Measurements from ENCODE around the gene MAIP1.

The MAIP1 gene

GRCh38 chr2:199943373-199943772, 12.0 kb upstream of the MAIP1 start:
- Histone ChIP-seq H3K4me2 (ENCODE audit: low read depth, low read length) (no peak overlapping the region), H4K20me1 (ENCODE audit: insufficient read depth, low read length) (no peaks in the 10 kb centered on the region), H3K9me3 (replicated peaks; ENCODE audit: insufficient read depth, low read length) (no peaks in the 10 kb centered on the region), H3K27ac (ENCODE audit: low read length) (no peak overlapping the region), H2AFZ (ENCODE audit: low read length) (no peak overlapping the region), H3K4me3 (ENCODE audit: low read length) (no peak overlapping the region), H3K79me2 (ENCODE audit: low read length) (0 out of 2 replicates have a peak, but pooled peaks cover 7% of the 10 kb centered on the region), H3K9ac (ENCODE audit: low read length) (no peak overlapping the region), H3K9me2 (replicated peaks; ENCODE audit: insufficient read depth, low read length) (no peaks in the 10 kb centered on the region), H3F3A (ENCODE audit: insufficient read depth, low read length) (no peaks in the 10 kb centered on the region), H3K4me1 (ENCODE audit: low read length) (no peaks in the 10 kb centered on the region), H3K27me3 (replicated peaks; ENCODE audit: insufficient read depth, low read length) (no peaks in the 10 kb centered on the region), H3K36me3 (replicated peaks; ENCODE audit: insufficient read depth, low read length) (0 out of 2 replicates have a peak, but pooled peaks cover 6% of the 10 kb centered on the region)
- TF ChIP-seq CTCF (IDR thresholded peaks at IDR 0.05; ENCODE audit: low read length), result no peak
- no peak for TF ChIP-seq EZH2phosphoT487 (IDR thresholded peaks at IDR 0.05; ENCODE audit: low read length)
- TF ChIP-seq EZH2 (optimal IDR thresholded peaks at IDR 0.05; ENCODE audit: low read depth, low read length), result no peak
- no peak for DNase-seq

- peaks cover 20% of the 10 kb centered on the region; the same call in 1 of the 2 replicates for H3K79me2 ChIP-seq (ENCODE audit: low read length)
- H4K20me1 ChIP-seq (ENCODE audit: insufficient read depth, low read length), result no peaks in the 10 kb centered on the region
- no peaks in the 10 kb centered on the region for H3K9me2 ChIP-seq (replicated peaks; ENCODE audit: insufficient read depth, low read length)
- H3K4me1 ChIP-seq (ENCODE audit: low read length), result no peaks in the 10 kb centered on the region
- 0 out of 2 replicates have a peak, but pooled peaks cover 4% of the 10 kb centered on the region for H3K36me3 ChIP-seq (replicated peaks; ENCODE audit: insufficient read depth, low read length)
- no peak for DNase-seq
- no peaks in the 10 kb centered on the region for H3K9me3 ChIP-seq (replicated peaks; ENCODE audit: insufficient read depth, low read length)
- H2AFZ ChIP-seq (ENCODE audit: low read length), result no peak overlapping the region
- no peaks in the 10 kb centered on the region for H3F3A ChIP-seq (ENCODE audit: insufficient read depth, low read length)
- no peak overlapping the region for H3K4me2 ChIP-seq (ENCODE audit: low read depth, low read length)
- no peak for TF ChIP-seq EZH2 (optimal IDR thresholded peaks at IDR 0.05; ENCODE audit: low read depth, low read length)
- no peak for TF ChIP-seq EZH2phosphoT487 (IDR thresholded peaks at IDR 0.05; ENCODE audit: low read length)
- no peak for TF ChIP-seq CTCF (IDR thresholded peaks at IDR 0.05; ENCODE audit: low read length)
- no peak overlapping the region for H3K9ac ChIP-seq (ENCODE audit: low read length)
- H3K27me3 ChIP-seq (replicated peaks; ENCODE audit: insufficient read depth, low read length), result no peaks in the 10 kb centered on the region
- H3K4me3 ChIP-seq (ENCODE audit: low read length), result no peak overlapping the region
- H3K27ac ChIP-seq (ENCODE audit: low read length), result no peak overlapping the region
Observed at GRCh38 chr2:199946196-199946595, 9.2 kb upstream of the MAIP1 start.

GRCh38 chr2:199946836-199947235, 8.5 kb upstream of the MAIP1 start:
- no peaks in the 10 kb centered on the region for H3K9me3 ChIP-seq (replicated peaks; ENCODE audit: insufficient read depth, low read length)
- H3K79me2 ChIP-seq (ENCODE audit: low read length), result peaks cover 20% of the 10 kb centered on the region; the same call in 1 of the 2 replicates
- no peak overlapping the region for H2AFZ ChIP-seq (ENCODE audit: low read length)
- H3K4me2 ChIP-seq (ENCODE audit: low read depth, low read length), result no peak overlapping the region
- H3K9ac ChIP-seq (ENCODE audit: low read length), result no peak overlapping the region
- H3K27ac ChIP-seq (ENCODE audit: low read length), result no peak overlapping the region
- H3F3A ChIP-seq (ENCODE audit: insufficient read depth, low read length), result no peaks in the 10 kb centered on the region
- no peak for TF ChIP-seq EZH2phosphoT487 (IDR thresholded peaks at IDR 0.05; ENCODE audit: low read length)
- TF ChIP-seq CTCF (IDR thresholded peaks at IDR 0.05; ENCODE audit: low read length), result no peak
- TF ChIP-seq EZH2 (optimal IDR thresholded peaks at IDR 0.05; ENCODE audit: low read depth, low read length), result no peak
- H3K4me1 ChIP-seq (ENCODE audit: low read length), result no peaks in the 10 kb centered on the region
- no peaks in the 10 kb centered on the region for H3K27me3 ChIP-seq (replicated peaks; ENCODE audit: insufficient read depth, low read length)
- H3K9me2 ChIP-seq (replicated peaks; ENCODE audit: insufficient read depth, low read length), result no peaks in the 10 kb centered on the region
- no peaks in the 10 kb centered on the region for H4K20me1 ChIP-seq (ENCODE audit: insufficient read depth, low read length)
- DNase-seq, result no peak
- H3K4me3 ChIP-seq (ENCODE audit: low read length), result no peak overlapping the region
- H3K36me3 ChIP-seq (replicated peaks; ENCODE audit: insufficient read depth, low read length), result 0 out of 2 replicates have a peak, but pooled peaks cover 4% of the 10 kb centered on the region

Measured in MM.1S (cell line).